Measurements from ENCODE around the gene SPEM2.

The SPEM2 gene

GRCh38 chr17:7423679-7424078 lies 1.7 kb upstream of the SPEM2 start:
- DNase-seq = no peak

GRCh38 chr17:7425756-7426155 lies 340 bp downstream of the SPEM2 start:
- no peak for DNase-seq

- DNase-seq = no peak
These were observed 917 bp downstream of the SPEM2 start for GRCh38 chr17:7426203-7426863.

GRCh38 chr17:7426896-7427489 lies 1.6 kb downstream of the SPEM2 start:
- no peak for DNase-seq

GRCh38 chr17:7427549-7427948 lies 2.1 kb downstream of the SPEM2 start:
- no peak for DNase-seq

GRCh38 chr17:7428557-7428956 lies 3.1 kb downstream of the SPEM2 start, which contains the start of gene SPEM3:
Gene SPEM3, plus strand, starts transcription at chr17:7428857. Its CDS starts 46 bp downstream, at chr17:7428903.
- DNase-seq = no peak

GRCh38 chr17:7429722-7430121 lies 4.3 kb downstream of the SPEM2 start:
- no peak for DNase-seq

GRCh38 chr17:7431231-7431630 lies 5.8 kb downstream of the SPEM2 start:
- DNase-seq = no peak

- DNase-seq = no peak
These were observed 6.9 kb downstream of the SPEM2 start for GRCh38 chr17:7432296-7432695.

GRCh38 chr17:7435676-7436555 lies 10.5 kb downstream of the SPEM2 start:
- peak; percentile 50 for DNase-seq

- peak; percentile 83 for DNase-seq
These were observed 11.3 kb downstream of the SPEM2 start for GRCh38 chr17:7436556-7437368.

- no peak for DNase-seq
These were observed 12.0 kb downstream of the SPEM2 start for GRCh38 chr17:7437369-7437863.

- DNase-seq = peak; percentile 77
These were observed 12.7 kb downstream of the SPEM2 start for GRCh38 chr17:7437950-7438614.

- no peak for DNase-seq
These were observed 13.4 kb downstream of the SPEM2 start for GRCh38 chr17:7438656-7439460.

GRCh38 chr17:7439462-7440112 lies 14.2 kb downstream of the SPEM2 start, which contains the start of gene FGF11:
Gene FGF11, plus strand, starts transcription at chr17:7439512. Its CDS starts 109 bp downstream, at chr17:7439621.
- peak; percentile 56 for DNase-seq

GRCh38 chr17:7440113-7440833 lies 14.9 kb downstream of the SPEM2 start:
- peak; percentile 76 for DNase-seq

- peak; percentile 77 for DNase-seq
These were observed 15.4 kb downstream of the SPEM2 start for GRCh38 chr17:7440834-7441195.

GRCh38 chr17:7441266-7441665 lies 15.8 kb downstream of the SPEM2 start:
- DNase-seq = no peak

- DNase-seq = no peak
These were observed 16.7 kb downstream of the SPEM2 start for GRCh38 chr17:7442142-7442541.
